ENCODE data around the gene FOXD4. TPM values are rescaled to one million over a fixed set of nuclear protein-coding genes. Genes with fewer than 3 reads are reported as not detected.
"Not testable (repeated sequence)": the region's sequence is repeated elsewhere in the genome, so short reads cannot be mapped to it uniquely, and the experiment has no call there.

FOXD4 gene
- polyA plus RNA-seq, 1 donor = 2.0 TPM

GRCh38 chr9:93909-94308 lies 24.3 kb downstream of the FOXD4 start:
- DNase-seq (ENCODE audit: low read depth) = not testable (repeated sequence)

- DNase-seq (ENCODE audit: low read depth) = not testable (repeated sequence)
Measured at GRCh38 chr9:90851-91250, 27.4 kb downstream of the FOXD4 start.

- not testable (repeated sequence) for DNase-seq (ENCODE audit: low read depth)
Measured at GRCh38 chr9:88396-89037, 29.7 kb downstream of the FOXD4 start.

- DNase-seq (ENCODE audit: low read depth) = not testable (repeated sequence)
Measured at GRCh38 chr9:87860-88259, 30.4 kb downstream of the FOXD4 start.

GRCh38 chr9:87105-87504 lies 31.1 kb downstream of the FOXD4 start:
- not testable (repeated sequence) for DNase-seq (ENCODE audit: low read depth)

GRCh38 chr9:86697-87096 lies 31.5 kb downstream of the FOXD4 start:
- not testable (repeated sequence) for DNase-seq (ENCODE audit: low read depth)

GRCh38 chr9:82932-83689 lies 35.1 kb downstream of the FOXD4 start:
- not testable (repeated sequence) for DNase-seq (ENCODE audit: low read depth)

- not testable (repeated sequence) for DNase-seq (ENCODE audit: low read depth)
Measured at GRCh38 chr9:78333-78732, 39.9 kb downstream of the FOXD4 start.

GRCh38 chr9:76389-76788 lies 41.8 kb downstream of the FOXD4 start:
- not testable (repeated sequence) for DNase-seq (ENCODE audit: low read depth)

- not testable (repeated sequence) for DNase-seq (ENCODE audit: low read depth)
Measured at GRCh38 chr9:73900-74525, 44.2 kb downstream of the FOXD4 start.

GRCh38 chr9:73076-73899 lies 44.9 kb downstream of the FOXD4 start:
- DNase-seq (ENCODE audit: low read depth) = not testable (repeated sequence)

Other genes with a start within 250 kb of the FOXD4 start
- gene WASHC1, start 89.0 kb downstream of the FOXD4 start, polyA plus RNA-seq (ENCODE audit: insufficient read length) = 27.7 TPM
- gene ZNG1A, start 60.6 kb upstream of the FOXD4 start, polyA plus RNA-seq (ENCODE audit: insufficient read length) = 48.2 TPM
- 6.0 TPM for gene DOCK8, start 96.4 kb upstream of the FOXD4 start, polyA plus RNA-seq (ENCODE audit: insufficient read length)

All from forelimb muscle (tissue), 1 donor.